Measurements from ENCODE around the gene STK24.

- no peak for TF ChIP-seq CTCF (IDR thresholded peaks at IDR 0.05)
- TF ChIP-seq POLR2A (IDR thresholded peaks at IDR 0.05), result no peak
- no peak for TF ChIP-seq POLR2AphosphoS5 (IDR thresholded peaks at IDR 0.05)
These were observed 166.3 kb downstream of the STK24 start for GRCh38 chr13:98410612-98411011.

Measured in upper lobe of left lung (tissue), 4 donors.